ENCODE measurements around the gene FLT4. TPM values are rescaled to one million over a fixed set of nuclear protein-coding genes. Genes with fewer than 3 reads are reported as not detected.

Gene FLT4
- total RNA-seq, 2 experiments from 2014 or later: not detected

- Histone ChIP-seq H3K27ac (ENCODE audit: low read depth, low read length, poor library complexity, severe bottlenecking) (no peak overlapping the region), H3K4me1 (ENCODE audit: insufficient read depth, low read length, poor library complexity, severe bottlenecking) (no peaks in the 10 kb centered on the region), H3K9me3 (ENCODE audit: low read length) (no peaks in the 10 kb centered on the region), H3K9me2 (ENCODE audit: insufficient read depth, low read length) (no peaks in the 10 kb centered on the region), H3K4me3 (ENCODE audit: low read depth, low read length, poor library complexity, severe bottlenecking) (no peak overlapping the region), H3K79me2 (ENCODE audit: insufficient read depth, low read depth, low read length) (no peaks in the 10 kb centered on the region), H2AFZ (ENCODE audit: low read length) (no peak overlapping the region), H4K20me1 (ENCODE audit: insufficient read depth, low read length) (no peaks in the 10 kb centered on the region), H3K36me3 (ENCODE audit: insufficient read depth, low read length) (no peaks in the 10 kb centered on the region), H3K4me2 (ENCODE audit: low read length) (no peak overlapping the region)
- DNase-seq (ENCODE audit: low spot score): no peak
- CTCF ChIA-PET (ENCODE audit: unreplicated experiment): no interaction called here
- POLR2A ChIA-PET: no interaction called here
- intact Hi-C loops (cut with micrococcal nuclease; ENCODE audit: unreplicated experiment): no loop called here
- no TSS peak for BruUV-seq (replicated peaks)
- TF ChIP-seq EZH2phosphoT487 (IDR thresholded peaks at IDR 0.05; ENCODE audit: borderline replicate concordance, low read depth, low read length): no peak
- TF ChIP-seq CTCF (conservative IDR thresholded peaks at IDR 0.05; ENCODE audit: low read length): no peak
Observed at GRCh38 chr5:180642779-180643178, 6.6 kb downstream of the FLT4 start.

- Histone ChIP-seq H3K79me2 (ENCODE audit: insufficient read depth, low read depth, low read length) (no peaks in the 10 kb centered on the region), H3K4me3 (ENCODE audit: low read depth, low read length, poor library complexity, severe bottlenecking) (no peak overlapping the region), H2AFZ (ENCODE audit: low read length) (no peak overlapping the region), H3K4me2 (ENCODE audit: low read length) (no peak overlapping the region), H3K9me3 (ENCODE audit: low read length) (no peaks in the 10 kb centered on the region), H3K27ac (ENCODE audit: low read depth, low read length, poor library complexity, severe bottlenecking) (no peak overlapping the region), H3K9me2 (ENCODE audit: insufficient read depth, low read length) (no peaks in the 10 kb centered on the region), H3K4me1 (ENCODE audit: insufficient read depth, low read length, poor library complexity, severe bottlenecking) (no peaks in the 10 kb centered on the region), H4K20me1 (ENCODE audit: insufficient read depth, low read length) (no peaks in the 10 kb centered on the region), H3K36me3 (ENCODE audit: insufficient read depth, low read length) (no peaks in the 10 kb centered on the region)
- DNase-seq (ENCODE audit: low spot score): no peak
- POLR2A ChIA-PET: no interaction called here
- no TSS peak for BruUV-seq (replicated peaks)
- CTCF ChIA-PET (ENCODE audit: unreplicated experiment): no interaction called here
- intact Hi-C loops (cut with micrococcal nuclease; ENCODE audit: unreplicated experiment): no loop called here
- TF ChIP-seq CTCF (conservative IDR thresholded peaks at IDR 0.05; ENCODE audit: low read length) (no peak), EZH2phosphoT487 (IDR thresholded peaks at IDR 0.05; ENCODE audit: borderline replicate concordance, low read depth, low read length) (no peak)
Observed at GRCh38 chr5:180642181-180642775, 7.1 kb downstream of the FLT4 start.

- BruUV-seq (replicated peaks): no TSS peak
- Histone ChIP-seq H3K79me2 (ENCODE audit: insufficient read depth, low read depth, low read length) (no peaks in the 10 kb centered on the region), H3K27ac (ENCODE audit: low read depth, low read length, poor library complexity, severe bottlenecking) (no peak overlapping the region), H3K4me1 (ENCODE audit: insufficient read depth, low read length, poor library complexity, severe bottlenecking) (no peaks in the 10 kb centered on the region), H2AFZ (ENCODE audit: low read length) (no peak overlapping the region), H3K4me2 (ENCODE audit: low read length) (no peak overlapping the region), H3K36me3 (ENCODE audit: insufficient read depth, low read length) (no peaks in the 10 kb centered on the region), H3K4me3 (ENCODE audit: low read depth, low read length, poor library complexity, severe bottlenecking) (no peak overlapping the region), H4K20me1 (ENCODE audit: insufficient read depth, low read length) (no peaks in the 10 kb centered on the region), H3K9me3 (ENCODE audit: low read length) (no peaks in the 10 kb centered on the region), H3K9me2 (ENCODE audit: insufficient read depth, low read length) (no peaks in the 10 kb centered on the region)
- DNase-seq (ENCODE audit: low spot score): no peak
- CTCF ChIA-PET (ENCODE audit: unreplicated experiment): interaction anchor here (0.6 kb wide), 1 partner anchor 526 kb away, joined by 3 read pairs; no protein-coding TSS in a partner anchor
- POLR2A ChIA-PET: no interaction called here
- intact Hi-C loops (cut with micrococcal nuclease; ENCODE audit: unreplicated experiment): no loop called here
- TF ChIP-seq EZH2phosphoT487 (IDR thresholded peaks at IDR 0.05; ENCODE audit: borderline replicate concordance, low read depth, low read length) (no peak), CTCF (conservative IDR thresholded peaks at IDR 0.05; ENCODE audit: low read length) (no peak)
Observed at GRCh38 chr5:180641566-180641900, 7.9 kb downstream of the FLT4 start.
